Measurements from ENCODE around the gene EBF4. TPM values are rescaled to one million over a fixed set of nuclear protein-coding genes. Genes with fewer than 3 reads are reported as not detected.
"Not testable (repeated sequence)": the region's sequence is repeated elsewhere in the genome, so short reads cannot be mapped to it uniquely, and the experiment has no call there.

EBF4 gene
- total RNA-seq, 1 experiment from 2014 or later: 11.4 TPM

- Histone ChIP-seq H4K20me1 (ENCODE audit: insufficient read depth) (no peaks in the 10 kb centered on the region), H3K27me3 (ENCODE audit: insufficient read depth, low read length) (no peaks in the 10 kb centered on the region), H3K9ac (ENCODE audit: low read length) (no peak overlapping the region), H3K36me3 (ENCODE audit: control insufficient read depth in 1 of 2, insufficient read depth in 2 of 2, low read length in 2 of 2) (no peaks in the 10 kb centered on the region), H3K9me3 (ENCODE audit: control insufficient read depth in 1 of 2, insufficient read depth in 1 of 2, low read depth in 1 of 2, low read length in 2 of 2) (no peaks in the 10 kb centered on the region), H3K4me3 (replicated peaks in 1 of 2; ENCODE audit: low read depth in 1 of 2, low read length in 2 of 2) (no peak overlapping the region), H3K79me2 (ENCODE audit: insufficient read depth, low read length) (no peaks in the 10 kb centered on the region), H3K4me1 (ENCODE audit: control insufficient read depth in 1 of 2, insufficient read depth in 2 of 2, low read length in 2 of 2) (no peaks in the 10 kb centered on the region), H3K27ac (ENCODE audit: low read depth, low read length) (no peak overlapping the region), H3K9me2 (ENCODE audit: insufficient read depth) (no peaks in the 10 kb centered on the region), H2AFZ (ENCODE audit: low read depth, low read length, poor library complexity, severe bottlenecking) (no peak overlapping the region), H3K4me2 (ENCODE audit: low read length) (no peak overlapping the region)
- DNase-seq (ENCODE audit: low read depth, low spot score) (no peak), ATAC-seq (no peak)
- CTCF ChIA-PET: interaction anchor here (0.6 to 1.5 kb wide), 4 partner anchors 25 to 466 kb away, joined by 3 to 4 read pairs (median 3); no protein-coding TSS in a partner anchor
- no TSS peak for BruUV-seq (replicated peaks)
- RAD21 ChIA-PET (ENCODE audit: low non-redundant PET in 1 of 2, low total read pairs in 2 of 2, uncharacterized antibody in 2 of 2, unreplicated experiment in 2 of 2): no interaction called here
- POLR2A ChIA-PET: no interaction called here
- intact Hi-C loops (cut with micrococcal nuclease): loop anchor here (10.0 kb wide), 1 partner anchor 469 kb away; no protein-coding TSS in a partner anchor
- no peak for TF ChIP-seq SP1 (IDR thresholded peaks at IDR 0.05; ENCODE audit: low read depth)
- TF ChIP-seq SIN3A (IDR thresholded peaks at IDR 0.05; ENCODE audit: low read depth): no peak
These were observed 19.1 kb upstream of the EBF4 start for GRCh38 chr20:2673453-2673852.

GRCh38 chr20:2680046-2680445, 12.5 kb upstream of the EBF4 start:
- Histone ChIP-seq H3K36me3 (ENCODE audit: control insufficient read depth in 1 of 2, insufficient read depth in 2 of 2, low read length in 2 of 2) (no peaks in the 10 kb centered on the region), H3K27ac (ENCODE audit: low read depth, low read length) (no peak overlapping the region), H4K20me1 (ENCODE audit: insufficient read depth) (no peaks in the 10 kb centered on the region), H3K4me1 (ENCODE audit: control insufficient read depth in 1 of 2, insufficient read depth in 2 of 2, low read length in 2 of 2) (no peaks in the 10 kb centered on the region), H3K9me2 (ENCODE audit: insufficient read depth) (no peaks in the 10 kb centered on the region), H3K4me2 (ENCODE audit: low read length) (no peak overlapping the region), H3K9me3 (ENCODE audit: control insufficient read depth in 1 of 2, insufficient read depth in 1 of 2, low read depth in 1 of 2, low read length in 2 of 2) (no peaks in the 10 kb centered on the region), H3K9ac (ENCODE audit: low read length) (no peak overlapping the region), H3K79me2 (ENCODE audit: insufficient read depth, low read length) (no peaks in the 10 kb centered on the region), H3K4me3 (replicated peaks in 1 of 2; ENCODE audit: low read depth in 1 of 2, low read length in 2 of 2) (no peak overlapping the region), H2AFZ (ENCODE audit: low read depth, low read length, poor library complexity, severe bottlenecking) (no peak overlapping the region), H3K27me3 (ENCODE audit: insufficient read depth, low read length) (no peaks in the 10 kb centered on the region; the same call in 1 of the 2 replicates)
- DNase-seq (ENCODE audit: low read depth, low spot score) (no peak), ATAC-seq (no peak)
- BruUV-seq (replicated peaks): no TSS peak
- intact Hi-C loops (cut with micrococcal nuclease): no loop called here
- CTCF ChIA-PET: no interaction called here
- POLR2A ChIA-PET: interaction anchor here (0.6 kb wide), 1 partner anchor 27 kb away, joined by 3 read pairs; the partner anchor contains the start of gene NOP56
- no peak for TF ChIP-seq POLR2A (IDR thresholded peaks at IDR 0.05; ENCODE audit: borderline replicate concordance, extremely low read depth, insufficient read depth, insufficient read length)
- TF ChIP-seq ZFX (IDR thresholded peaks at IDR 0.05): no peak
- TF ChIP-seq CEBPB (IDR thresholded peaks at IDR 0.05; ENCODE audit: low read depth): no peak
- no peak for TF ChIP-seq EGR1 (IDR thresholded peaks at IDR 0.05; ENCODE audit: low read depth)
- TF ChIP-seq EZH2 (IDR thresholded peaks at IDR 0.05): no peak
- TF ChIP-seq EZH2phosphoT487 (IDR thresholded peaks at IDR 0.05; ENCODE audit: borderline replicate concordance): no peak
- RAD21 ChIA-PET (ENCODE audit: low non-redundant PET in 1 of 2, low total read pairs in 2 of 2, uncharacterized antibody in 2 of 2, unreplicated experiment in 2 of 2): no interaction called here

GRCh38 chr20:2682040-2682439, 10.5 kb upstream of the EBF4 start:
- intact Hi-C loops (cut with micrococcal nuclease); CTCF ChIA-PET; DNase-seq (ENCODE audit: low read depth, low spot score); H2AFZ ChIP-seq (ENCODE audit: low read depth, low read length, poor library complexity, severe bottlenecking); BruUV-seq (replicated peaks); H3K9me3 ChIP-seq (ENCODE audit: control insufficient read depth in 1 of 2, insufficient read depth in 1 of 2, low read depth in 1 of 2, low read length in 2 of 2); H3K4me2 ChIP-seq (ENCODE audit: low read length); POLR2A ChIA-PET; ATAC-seq; H3K9me2 ChIP-seq (ENCODE audit: insufficient read depth); H3K9ac ChIP-seq (ENCODE audit: low read length); H3K4me3 ChIP-seq (replicated peaks in 1 of 2; ENCODE audit: low read depth in 1 of 2, low read length in 2 of 2); H3K27ac ChIP-seq (ENCODE audit: low read depth, low read length); RAD21 ChIA-PET (ENCODE audit: low non-redundant PET in 1 of 2, low total read pairs in 2 of 2, uncharacterized antibody in 2 of 2, unreplicated experiment in 2 of 2); H3K79me2 ChIP-seq (ENCODE audit: insufficient read depth, low read length); H3K36me3 ChIP-seq (ENCODE audit: control insufficient read depth in 1 of 2, insufficient read depth in 2 of 2, low read length in 2 of 2); H4K20me1 ChIP-seq (ENCODE audit: insufficient read depth); H3K27me3 ChIP-seq (ENCODE audit: insufficient read depth, low read length); H3K4me1 ChIP-seq (ENCODE audit: control insufficient read depth in 1 of 2, insufficient read depth in 2 of 2, low read length in 2 of 2): not testable (repeated sequence)

- RAD21 ChIA-PET (ENCODE audit: low non-redundant PET in 1 of 2, low total read pairs in 2 of 2, uncharacterized antibody in 2 of 2, unreplicated experiment in 2 of 2); H3K36me3 ChIP-seq (ENCODE audit: control insufficient read depth in 1 of 2, insufficient read depth in 2 of 2, low read length in 2 of 2); ATAC-seq; DNase-seq (ENCODE audit: low read depth, low spot score); CTCF ChIA-PET; H3K9me2 ChIP-seq (ENCODE audit: insufficient read depth); H4K20me1 ChIP-seq (ENCODE audit: insufficient read depth); H3K4me2 ChIP-seq (ENCODE audit: low read length); H2AFZ ChIP-seq (ENCODE audit: low read depth, low read length, poor library complexity, severe bottlenecking); H3K79me2 ChIP-seq (ENCODE audit: insufficient read depth, low read length); H3K27ac ChIP-seq (ENCODE audit: low read depth, low read length); BruUV-seq (replicated peaks); POLR2A ChIA-PET; H3K9me3 ChIP-seq (ENCODE audit: control insufficient read depth in 1 of 2, insufficient read depth in 1 of 2, low read depth in 1 of 2, low read length in 2 of 2); H3K9ac ChIP-seq (ENCODE audit: low read length); H3K4me3 ChIP-seq (replicated peaks in 1 of 2; ENCODE audit: low read depth in 1 of 2, low read length in 2 of 2); H3K27me3 ChIP-seq (ENCODE audit: insufficient read depth, low read length): not testable (repeated sequence)
- intact Hi-C loops (cut with micrococcal nuclease): loop anchor here (5.0 kb wide), 1 partner anchor 167 kb away; no protein-coding TSS in a partner anchor
- peaks cover 0 to 11% of the 10 kb centered on the region in 2 experiments; a peak in 2 of 4 replicates for H3K4me1 ChIP-seq (ENCODE audit: control insufficient read depth in 1 of 2, insufficient read depth in 2 of 2, low read length in 2 of 2)
These were observed 7.8 kb upstream of the EBF4 start for GRCh38 chr20:2684817-2685216.
